Testis (tissue), 2 donors: Measurements from ENCODE around the gene MYOM3.

Source experiments
- POLR2A ChIP-seq: fragments of 450-650 bp; IDR thresholded peaks from one replicate; pipeline ENCODE4 v1.6.1; 2017; ENCODE audit warnings: antibody characterized with exemption, mild to moderate bottlenecking, moderate library complexity
- TF ChIP-seq, protein P1 (sequence below), 3 experiments: fragments of 450-650 bp in 2 of 3; fragments of 200-600 bp in 1 of 3; sonication (generic) in 1 of 3; IDR thresholded peaks; one replicate each; pipeline ENCODE4 v1.5.1; 2016 to 2019; ENCODE audit warnings: antibody characterized with exemption in 3 of 3, mild to moderate bottlenecking in 2 of 3, moderate library complexity in 1 of 3

- no peak for TF ChIP-seq POLR2A
- TF ChIP-seq, protein P1, sequence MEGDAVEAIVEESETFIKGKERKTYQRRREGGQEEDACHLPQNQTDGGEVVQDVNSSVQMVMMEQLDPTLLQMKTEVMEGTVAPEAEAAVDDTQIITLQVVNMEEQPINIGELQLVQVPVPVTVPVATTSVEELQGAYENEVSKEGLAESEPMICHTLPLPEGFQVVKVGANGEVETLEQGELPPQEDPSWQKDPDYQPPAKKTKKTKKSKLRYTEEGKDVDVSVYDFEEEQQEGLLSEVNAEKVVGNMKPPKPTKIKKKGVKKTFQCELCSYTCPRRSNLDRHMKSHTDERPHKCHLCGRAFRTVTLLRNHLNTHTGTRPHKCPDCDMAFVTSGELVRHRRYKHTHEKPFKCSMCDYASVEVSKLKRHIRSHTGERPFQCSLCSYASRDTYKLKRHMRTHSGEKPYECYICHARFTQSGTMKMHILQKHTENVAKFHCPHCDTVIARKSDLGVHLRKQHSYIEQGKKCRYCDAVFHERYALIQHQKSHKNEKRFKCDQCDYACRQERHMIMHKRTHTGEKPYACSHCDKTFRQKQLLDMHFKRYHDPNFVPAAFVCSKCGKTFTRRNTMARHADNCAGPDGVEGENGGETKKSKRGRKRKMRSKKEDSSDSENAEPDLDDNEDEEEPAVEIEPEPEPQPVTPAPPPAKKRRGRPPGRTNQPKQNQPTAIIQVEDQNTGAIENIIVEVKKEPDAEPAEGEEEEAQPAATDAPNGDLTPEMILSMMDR (IDR thresholded peaks at IDR 0.05): no peak
Observed at GRCh38 chr1:24095140-24095859, 16.6 kb downstream of the MYOM3 start.
